GM21360 (cell line): ENCODE results near the gene PIP5K1C.
"Not testable (repeated sequence)": the region's sequence is repeated elsewhere in the genome, so short reads cannot be mapped to it uniquely, and the experiment has no call there.

ENCODE experiments used
- ATAC-seq: cut with Tn5 transposase; IDR thresholded peaks from one replicate; pipeline ENCODE4 v1.9.1; 2021; ENCODE audit warnings: mild to moderate bottlenecking, moderate library complexity; ENCODE audit not compliant: unreplicated experiment

Gene PIP5K1C

GRCh38 chr19:3628766-3629165, 71.5 kb downstream of the PIP5K1C start:
- ATAC-seq, result not testable (repeated sequence)

- no peak for ATAC-seq
These were observed 72.9 kb downstream of the PIP5K1C start for GRCh38 chr19:3627351-3627723.

DNA sequence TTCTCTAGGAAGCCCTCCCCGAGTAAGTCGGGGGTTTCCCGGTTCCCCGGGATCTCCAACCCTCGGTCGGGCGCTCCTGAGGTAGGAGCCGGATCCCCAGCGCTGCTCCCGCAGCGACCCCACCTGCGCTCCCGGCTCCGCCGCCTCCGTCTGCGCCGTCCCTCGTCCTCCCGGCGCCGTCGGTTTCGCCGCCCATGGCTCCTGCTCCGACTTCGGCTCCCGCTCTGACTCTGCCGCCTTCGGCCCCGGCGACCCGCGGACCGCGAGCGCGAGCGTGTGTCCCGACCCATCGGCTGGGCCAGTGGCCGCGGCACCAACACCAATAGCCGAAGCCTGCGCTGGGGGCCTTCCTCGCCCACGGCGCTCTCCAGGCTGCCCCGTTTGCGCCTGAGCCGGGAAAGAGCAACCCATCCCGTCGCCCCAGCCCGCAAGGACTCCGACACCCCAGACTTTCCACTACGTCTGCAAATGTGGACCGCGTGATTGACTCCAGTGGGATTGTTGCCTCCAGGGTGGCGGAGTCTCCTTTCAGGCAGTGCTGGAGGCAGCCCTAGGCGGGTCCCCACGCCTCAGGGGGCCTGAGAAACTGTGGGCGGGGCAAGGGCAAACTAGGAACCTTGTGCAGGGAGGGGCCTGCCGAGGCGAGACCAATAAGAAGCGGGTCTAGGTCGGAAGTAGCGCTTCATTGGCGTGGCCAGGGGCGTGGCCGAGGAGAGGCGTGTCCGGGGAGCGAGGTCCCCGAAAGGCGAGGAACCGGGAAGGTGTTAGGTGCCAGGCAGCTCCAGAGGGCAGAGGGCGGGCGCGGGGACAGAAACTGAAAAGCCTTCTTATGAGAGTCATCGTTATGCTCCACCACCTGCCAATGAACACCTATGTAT, 73.6 kb downstream of the PIP5K1C start, which contains the start of gene CACTIN:
TSS of gene CACTIN (minus strand) at position 318 of the 878 bp plus-strand sequence. CDS start at position 290, 28 bp downstream.
- peak; percentile 82 for ATAC-seq

- no peak for ATAC-seq
These were observed 74.2 kb downstream of the PIP5K1C start for GRCh38 chr19:3625996-3626472.

DNA sequence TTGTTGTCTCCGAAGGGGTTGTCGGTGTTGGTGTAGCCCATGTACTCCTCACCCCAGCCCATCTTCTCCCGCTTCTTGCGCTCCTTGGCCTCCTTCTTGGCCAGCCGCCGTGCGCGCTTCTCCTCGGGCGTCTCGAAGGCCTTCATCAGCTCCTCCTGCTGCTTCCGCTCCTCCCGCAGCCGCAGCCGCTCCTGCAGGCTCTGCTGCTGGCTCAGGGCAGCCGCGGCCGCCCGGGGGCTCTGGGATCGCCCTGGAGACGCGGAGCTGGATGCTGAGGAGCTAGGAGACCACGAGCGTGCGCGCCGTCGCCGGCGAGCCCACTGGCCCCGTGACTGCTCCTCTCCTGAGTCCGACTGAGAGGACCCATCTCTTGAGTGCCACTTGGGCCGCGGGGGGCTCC, 76.6 kb downstream of the PIP5K1C start:
- ATAC-seq, result no peak

DNA sequence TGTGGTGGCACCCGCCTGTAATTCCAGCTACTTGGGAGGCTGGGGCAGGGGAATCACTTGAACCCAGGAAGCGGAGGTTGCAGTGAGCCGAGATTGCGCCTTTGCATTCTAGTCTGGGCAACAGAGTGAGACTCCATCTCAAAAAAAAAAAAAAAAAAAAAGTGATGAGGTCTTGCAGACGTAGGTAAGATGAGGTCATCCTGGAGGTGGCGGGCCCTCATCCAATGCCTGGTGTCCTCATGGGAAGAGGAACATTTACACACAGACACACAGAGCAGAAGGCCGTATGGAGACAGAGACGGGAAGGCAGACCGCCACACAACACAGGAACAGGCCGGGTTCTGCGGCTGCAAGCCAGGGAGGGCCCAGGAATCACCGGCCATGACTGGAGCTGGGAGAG, 78.0 kb downstream of the PIP5K1C start:
- no peak for ATAC-seq

GRCh38 chr19:3621689-3622088, 78.6 kb downstream of the PIP5K1C start:
- no peak for ATAC-seq

DNA sequence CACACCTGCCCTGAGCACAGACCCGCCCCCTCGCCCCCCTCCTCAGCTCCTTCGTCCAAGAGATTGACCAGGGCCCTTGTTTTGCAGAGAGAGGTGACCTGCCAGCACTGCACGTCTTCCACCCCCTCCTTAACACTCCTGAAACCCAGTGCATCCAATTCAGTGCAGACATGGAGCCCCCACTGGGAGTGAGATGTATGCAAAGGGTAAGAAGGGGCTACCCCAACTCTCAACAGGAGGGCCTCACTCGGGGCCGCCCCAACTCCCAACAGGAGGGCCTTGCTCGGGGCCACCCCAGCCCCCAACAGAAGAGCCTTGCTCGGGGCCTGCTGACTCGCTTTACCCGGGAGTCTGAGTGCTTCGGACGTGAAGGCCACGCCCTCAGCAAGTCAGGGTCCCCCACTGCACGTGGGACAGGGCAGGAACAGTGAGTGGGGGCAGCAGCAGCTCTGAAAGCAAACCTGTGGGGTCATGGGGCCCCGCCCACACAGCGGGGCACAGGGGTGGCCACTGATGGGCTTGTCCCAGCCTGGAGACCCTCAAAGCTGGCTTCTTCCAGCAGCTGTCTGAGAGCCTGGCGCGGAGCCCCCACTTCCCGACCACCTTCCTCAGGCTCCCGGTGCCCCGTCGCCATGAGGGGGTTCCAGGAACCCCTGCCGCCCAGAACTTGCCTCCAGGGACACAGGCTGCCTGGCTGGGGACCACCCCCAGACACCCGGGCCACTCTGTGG, 79.3 kb downstream of the PIP5K1C start:
- ATAC-seq, result no peak

- no peak for ATAC-seq
These were observed 80.0 kb downstream of the PIP5K1C start for GRCh38 chr19:3620145-3620816.

- ATAC-seq, result no peak
These were observed 80.6 kb downstream of the PIP5K1C start for GRCh38 chr19:3619631-3620012.

GRCh38 chr19:3618811-3619630, 81.2 kb downstream of the PIP5K1C start:
- ATAC-seq, result no peak

- peak; percentile 58 for ATAC-seq
These were observed 82.0 kb downstream of the PIP5K1C start for GRCh38 chr19:3618144-3618810.

DNA sequence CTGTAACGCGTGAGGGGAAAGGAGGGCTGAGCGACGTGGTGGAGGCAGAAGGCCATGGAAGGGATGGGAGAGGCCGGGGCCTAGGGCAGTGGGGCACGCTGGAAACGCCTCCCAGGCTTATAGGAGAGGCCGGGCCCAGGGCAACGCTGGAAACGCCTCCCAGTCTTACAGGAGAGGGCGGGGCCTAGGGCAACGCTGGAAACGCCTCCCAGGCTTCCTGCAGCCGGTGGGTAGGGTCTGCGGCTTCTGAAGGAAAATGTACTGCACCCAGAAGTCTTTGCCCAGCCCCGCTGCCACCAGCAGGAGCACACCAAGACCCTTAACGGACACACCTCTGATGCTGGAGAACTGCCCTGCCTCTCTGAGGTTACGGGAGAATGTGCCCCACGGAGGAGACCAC, 82.8 kb downstream of the PIP5K1C start:
- no peak for ATAC-seq

DNA sequence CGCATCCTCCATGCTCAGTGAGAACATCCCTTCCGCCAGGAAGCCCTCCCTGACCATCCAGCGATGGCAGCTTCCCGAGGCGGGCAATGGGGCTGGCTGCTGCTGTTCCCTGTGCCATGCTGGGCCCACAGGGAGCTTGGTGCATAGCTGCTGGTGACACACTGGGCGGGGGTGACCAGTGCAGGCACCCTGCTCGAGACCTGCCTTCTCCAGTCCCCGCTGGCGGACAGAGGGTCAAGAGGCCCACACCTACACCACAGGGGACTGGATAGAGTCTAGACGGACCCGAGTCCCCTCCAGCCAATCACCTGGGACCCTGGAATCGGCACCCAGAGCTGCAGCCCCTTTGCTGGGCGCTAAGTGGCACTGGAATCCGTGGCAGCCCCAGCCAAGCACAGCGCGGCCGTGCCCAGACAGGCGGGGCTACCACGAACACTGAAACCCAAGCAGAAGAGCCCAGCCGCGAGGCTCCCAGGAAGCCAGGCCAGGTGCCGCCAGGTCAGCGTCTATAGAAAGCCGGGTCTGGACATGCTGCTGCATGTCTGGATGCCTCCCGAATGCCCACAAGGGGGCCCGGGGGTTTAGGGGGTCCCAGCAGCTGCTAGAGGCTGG, 84.6 kb downstream of the PIP5K1C start:
- no peak for ATAC-seq

- no peak for ATAC-seq
These were observed 85.3 kb downstream of the PIP5K1C start for GRCh38 chr19:3614858-3615505.

GRCh38 chr19:3613818-3614661, 86.2 kb downstream of the PIP5K1C start:
- ATAC-seq, result no peak

GRCh38 chr19:3612901-3613741, 87.1 kb downstream of the PIP5K1C start:
- no peak for ATAC-seq
